ENCODE results near the gene PCDH17.

The PCDH17 gene

DNA sequence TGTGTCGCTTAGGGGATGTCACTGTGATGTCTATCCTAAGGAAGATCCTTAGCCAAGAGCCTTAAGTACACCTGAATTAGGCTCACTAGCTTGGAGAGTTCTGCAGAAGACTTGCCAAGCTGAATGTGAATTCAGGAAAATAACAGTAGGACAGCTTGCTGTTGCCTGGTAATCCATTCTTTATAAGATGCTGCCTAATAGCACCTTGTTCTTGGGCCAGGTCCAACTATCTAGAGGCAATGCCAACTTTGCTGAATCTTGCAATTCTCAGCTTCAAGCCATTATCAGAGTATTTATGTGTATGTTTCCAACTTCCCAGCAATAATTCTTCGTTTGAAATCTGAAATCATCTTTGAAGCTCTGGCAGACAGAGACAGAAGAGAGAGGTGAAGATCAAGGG is 102.8 kb downstream of the PCDH17 start:
- Mint-ChIP-seq H3K4me1 (ENCODE audit: low read depth) (no peaks in the 10 kb centered on the region), H3K27ac (no peak overlapping the region), H3K4me3 (no peak overlapping the region), H3K36me3 (ENCODE audit: low read depth) (no peaks in the 10 kb centered on the region), H3K9me3 (peaks cover 16% of the 10 kb centered on the region), H3K27me3 (ENCODE audit: low read depth) (no peaks in the 10 kb centered on the region)
- DNase-seq (ENCODE audit: low spot score): no peak

DNA sequence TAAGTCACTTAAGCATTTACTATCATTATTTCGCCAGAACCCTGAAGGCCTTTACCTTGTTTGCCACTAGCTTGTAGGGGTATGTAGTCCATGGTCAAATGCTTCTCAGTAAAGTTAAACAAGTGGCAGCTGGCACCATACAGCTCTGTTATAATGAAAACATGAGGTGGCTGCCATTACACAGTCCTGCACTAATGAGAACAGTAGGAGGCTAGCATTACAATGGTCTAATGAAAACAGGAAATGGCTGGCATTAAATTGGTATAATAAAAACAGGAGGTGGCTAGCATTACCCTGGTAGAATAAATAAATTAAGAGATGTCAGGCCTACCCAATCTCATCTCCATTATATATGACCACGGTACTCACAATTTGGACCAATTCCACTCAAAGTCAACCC is 107.5 kb downstream of the PCDH17 start:
- no peak for DNase-seq (ENCODE audit: low spot score)
- Mint-ChIP-seq H3K27me3 (ENCODE audit: low read depth) (no peaks in the 10 kb centered on the region), H3K9me3 (peaks cover 15% of the 10 kb centered on the region), H3K4me1 (ENCODE audit: low read depth) (no peaks in the 10 kb centered on the region), H3K4me3 (no peak overlapping the region), H3K36me3 (ENCODE audit: low read depth) (no peaks in the 10 kb centered on the region), H3K27ac (no peak overlapping the region)

DNA sequence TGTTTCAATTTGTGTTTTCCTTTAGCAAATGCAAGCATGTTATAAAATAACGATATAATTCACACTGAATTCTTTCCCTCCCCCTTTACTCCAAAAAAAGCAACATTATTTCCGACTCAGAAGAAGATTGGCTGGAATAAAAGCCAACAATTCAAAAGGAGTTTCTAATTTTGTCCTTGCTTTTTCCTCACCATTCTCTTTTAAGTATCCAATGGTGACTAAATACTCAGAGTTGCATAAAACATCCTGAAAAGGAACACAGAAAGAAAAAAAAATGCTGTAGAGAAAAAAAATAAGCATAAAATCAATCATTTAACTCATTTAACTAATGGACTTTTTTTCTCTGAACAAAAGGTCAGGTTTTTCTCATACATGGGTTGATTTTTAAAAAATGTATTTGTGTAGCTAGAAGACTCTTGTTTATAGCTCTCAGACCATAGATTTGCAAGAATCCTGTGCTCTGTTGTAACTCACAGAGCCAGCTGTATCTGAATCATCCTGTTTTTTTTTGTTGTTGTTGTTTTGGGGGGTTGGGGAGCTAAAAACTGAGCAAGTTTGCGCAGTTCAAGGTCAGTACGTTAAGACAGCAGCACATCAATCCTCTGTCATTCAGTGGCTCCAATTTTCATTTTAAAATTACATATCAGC is 108.1 kb downstream of the PCDH17 start:
- Mint-ChIP-seq H3K9me3 (peaks cover 15% of the 10 kb centered on the region), H3K4me1 (ENCODE audit: low read depth) (no peaks in the 10 kb centered on the region), H3K27ac (no peak overlapping the region), H3K36me3 (ENCODE audit: low read depth) (no peaks in the 10 kb centered on the region), H3K27me3 (ENCODE audit: low read depth) (no peaks in the 10 kb centered on the region), H3K4me3 (no peak overlapping the region)
- DNase-seq (ENCODE audit: low spot score): no peak

DNA sequence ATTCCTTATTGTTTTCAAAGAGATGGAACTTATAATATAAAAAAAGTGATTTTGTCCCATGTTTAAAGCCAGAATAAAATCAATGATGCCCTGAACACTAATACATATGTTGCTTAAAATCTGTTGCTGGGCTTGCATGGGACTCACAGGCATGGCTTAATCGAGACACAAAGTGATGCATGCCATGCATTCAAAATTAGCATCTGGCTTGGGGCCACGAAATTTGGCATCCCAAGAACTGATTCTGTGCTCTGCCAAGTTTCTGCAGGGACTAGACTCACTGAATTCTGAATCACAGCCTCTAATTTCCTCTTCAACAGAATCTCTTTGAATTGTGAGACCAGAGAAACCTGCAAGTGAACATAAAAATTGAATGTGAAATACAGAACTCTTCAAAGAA is 109.2 kb downstream of the PCDH17 start:
- no peaks in the 10 kb centered on the region for H3K4me1 Mint-ChIP-seq (ENCODE audit: low read depth)
- no peak overlapping the region for H3K27ac Mint-ChIP-seq
- H3K9me3 Mint-ChIP-seq: peaks cover 12% of the 10 kb centered on the region
- H3K4me3 Mint-ChIP-seq: no peak overlapping the region
- H3K36me3 Mint-ChIP-seq (ENCODE audit: low read depth): no peaks in the 10 kb centered on the region
- no peaks in the 10 kb centered on the region for H3K27me3 Mint-ChIP-seq (ENCODE audit: low read depth)
- no peak for DNase-seq (ENCODE audit: low spot score)

DNA sequence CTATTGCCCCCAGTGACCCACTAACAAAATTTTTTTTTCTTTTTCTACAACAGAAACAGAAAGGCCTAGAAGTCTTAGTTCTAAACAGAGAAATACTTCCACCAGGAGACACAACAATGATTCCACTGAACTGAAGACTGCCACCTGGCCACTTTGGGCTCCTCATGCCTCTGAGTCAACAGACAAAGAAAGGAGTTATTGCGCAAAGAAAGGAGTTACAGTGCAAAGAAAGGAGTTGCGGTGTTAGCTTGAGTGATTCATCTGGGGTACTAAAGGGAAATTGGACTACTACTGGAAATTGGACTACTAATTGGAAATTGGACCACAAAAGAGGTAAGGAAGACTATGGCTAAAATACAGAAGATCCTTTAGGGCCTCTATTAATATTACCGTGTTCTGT is 116.6 kb downstream of the PCDH17 start:
- Mint-ChIP-seq H3K4me3 (no peak overlapping the region), H3K9me3 (peaks cover 34% of the 10 kb centered on the region), H3K27me3 (ENCODE audit: low read depth) (no peaks in the 10 kb centered on the region), H3K36me3 (ENCODE audit: low read depth) (no peaks in the 10 kb centered on the region), H3K27ac (no peak overlapping the region), H3K4me1 (ENCODE audit: low read depth) (no peaks in the 10 kb centered on the region)
- no peak for DNase-seq (ENCODE audit: low spot score)

DNA sequence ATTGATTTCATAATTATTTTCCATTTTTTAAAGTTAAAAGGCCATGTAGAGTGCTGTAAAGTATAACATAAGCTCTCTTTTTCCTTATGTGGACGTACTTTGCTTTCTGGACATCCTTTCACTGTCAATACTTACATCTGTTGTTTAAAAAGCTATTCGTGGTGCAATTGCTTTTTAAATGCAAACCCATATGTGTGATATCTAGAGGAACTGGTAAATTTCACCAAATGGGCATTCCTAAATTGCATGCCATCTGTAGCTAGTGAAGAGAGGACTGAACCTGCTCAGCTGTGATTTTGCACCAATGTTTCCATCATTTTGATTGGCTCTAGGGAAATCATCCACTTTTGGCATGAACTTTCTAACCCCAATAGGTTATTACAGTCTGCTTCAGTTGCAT is 129.4 kb downstream of the PCDH17 start:
- Mint-ChIP-seq H3K27ac (no peak overlapping the region), H3K4me1 (ENCODE audit: low read depth) (no peaks in the 10 kb centered on the region), H3K36me3 (ENCODE audit: low read depth) (no peaks in the 10 kb centered on the region), H3K4me3 (no peak overlapping the region), H3K9me3 (peaks cover 22% of the 10 kb centered on the region), H3K27me3 (ENCODE audit: low read depth) (no peaks in the 10 kb centered on the region)
- DNase-seq (ENCODE audit: low spot score): no peak

DNA sequence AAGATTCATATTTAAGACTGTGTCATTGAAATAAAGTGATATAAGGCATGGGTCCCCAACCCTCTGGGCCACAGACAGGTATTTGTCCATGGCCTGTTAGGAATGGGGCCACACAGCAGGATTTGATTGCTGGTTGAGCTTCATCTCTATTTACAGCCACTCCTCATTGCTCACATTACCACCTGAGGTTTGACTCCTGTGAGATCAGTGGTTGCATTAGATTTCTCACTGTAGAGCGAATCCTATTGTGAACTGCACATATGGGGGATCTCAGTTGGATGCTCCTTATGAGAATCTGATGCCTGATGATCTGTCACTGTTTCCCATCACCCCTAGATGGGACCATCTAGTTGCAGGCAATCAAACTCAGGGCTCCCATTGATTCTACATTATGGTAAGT is 132.1 kb downstream of the PCDH17 start:
- no peaks in the 10 kb centered on the region for H3K4me1 Mint-ChIP-seq (ENCODE audit: low read depth)
- no peak overlapping the region for H3K4me3 Mint-ChIP-seq
- H3K36me3 Mint-ChIP-seq (ENCODE audit: low read depth): no peaks in the 10 kb centered on the region
- no peak for DNase-seq (ENCODE audit: low spot score)
- H3K27ac Mint-ChIP-seq: no peak overlapping the region
- peaks cover 17% of the 10 kb centered on the region for H3K9me3 Mint-ChIP-seq
- no peaks in the 10 kb centered on the region for H3K27me3 Mint-ChIP-seq (ENCODE audit: low read depth)

Data from T-helper 2 cell treated with Interferon-gamma antibody and Interleukin-4, amounts not matched to agents 5 μg/mL and 100 μg/mL, for 36 hours (primary cell).